ENCODE data around the gene C5orf15.
A peak's percentile ranks its signal among the peaks of the same experiment; 100 is the strongest.

C5orf15 gene

GRCh38 chr5:133935991-133936650, 32.3 kb downstream of the C5orf15 start:
- DNase-seq = peak; percentile 18

GRCh38 chr5:133935667-133935940, 32.8 kb downstream of the C5orf15 start:
- peak; percentile 28 for DNase-seq

GRCh38 chr5:133934822-133935666, 33.4 kb downstream of the C5orf15 start:
- no peak for DNase-seq

GRCh38 chr5:133934311-133934710, 34.1 kb downstream of the C5orf15 start:
- DNase-seq = no peak

- no peak for DNase-seq
Measured at GRCh38 chr5:133933670-133934295, 34.6 kb downstream of the C5orf15 start.

GRCh38 chr5:133933169-133933509, 35.3 kb downstream of the C5orf15 start:
- DNase-seq = no peak

GRCh38 chr5:133932441-133933168, 35.8 kb downstream of the C5orf15 start:
- no peak for DNase-seq

GRCh38 chr5:133931546-133931945, 36.9 kb downstream of the C5orf15 start:
- no peak for DNase-seq

GRCh38 chr5:133930813-133931090, 37.7 kb downstream of the C5orf15 start:
- no peak for DNase-seq

- DNase-seq = no peak
Measured at GRCh38 chr5:133930061-133930812, 38.2 kb downstream of the C5orf15 start.

- no peak for DNase-seq
Measured at GRCh38 chr5:133928587-133929393, 39.6 kb downstream of the C5orf15 start.

- DNase-seq = no peak
Measured at GRCh38 chr5:133927300-133928180, 40.9 kb downstream of the C5orf15 start.

- DNase-seq = no peak
Measured at GRCh38 chr5:133926489-133927299, 41.7 kb downstream of the C5orf15 start.

GRCh38 chr5:133925866-133926488, 42.4 kb downstream of the C5orf15 start:
- peak; percentile 98 for DNase-seq

- DNase-seq = no peak
Measured at GRCh38 chr5:133925269-133925668, 43.2 kb downstream of the C5orf15 start.

- no peak for DNase-seq
Measured at GRCh38 chr5:133924221-133924920, 44.1 kb downstream of the C5orf15 start.

GRCh38 chr5:133921979-133922378, 46.4 kb downstream of the C5orf15 start:
- DNase-seq = peak; percentile 77

GRCh38 chr5:133921069-133921468, 47.4 kb downstream of the C5orf15 start:
- no peak for DNase-seq
